AG04450 (cell line): ENCODE measurements around the gene RAB15. TPM values are rescaled to one million over a fixed set of nuclear protein-coding genes. Genes with fewer than 3 reads are reported as not detected.

ENCODE experiments used
- CTCF ChIA-PET: fragments of 300-600, 350-600 bp; formaldehyde crosslinking; extraction: SDS; loops from one replicate; lab custom pipeline; 2022; ENCODE audit warnings: antibody characterized with exemption, inconsistent platforms; lab: Charles Lee
- POLR2A ChIA-PET: fragments of 350-600 bp; formaldehyde crosslinking; extraction: SDS; loops from one replicate; lab custom pipeline; 2021; ENCODE audit warnings: antibody characterized with exemption, inconsistent platforms; lab: Yijun Ruan, JAX
- DNase-seq: peaks from one replicate; pipeline ENCODE4 v3.0.0-alpha.2; 2011; ENCODE audit warnings: low read depth, low spot score
- H3K27ac ChIP-seq: one replicate; pipeline ENCODE4 v1.5.1; 2012; ENCODE audit warnings: low read depth, low read length, control low read depth
- H3K27me3 ChIP-seq: one replicate; pipeline ENCODE4 v1.6.0; 2012; ENCODE audit warnings: low read length; ENCODE audit not compliant: control insufficient read depth, insufficient read depth
- H3K4me3 ChIP-seq: 2 replicates; pipeline ENCODE4 v1.5.1; 2011; ENCODE audit warnings: mild to moderate bottlenecking, low read depth, low read length, control low read depth
- H3K9me3 ChIP-seq: 2 replicates; pipeline ENCODE4 v1.5.1; 2012; ENCODE audit warnings: low read length; ENCODE audit not compliant: control insufficient read depth, insufficient read depth
- CTCF ChIP-seq: IDR thresholded peaks from 2 replicates; pipeline ENCODE4 v1.5.1; 2011; ENCODE audit warnings: low read depth, low read length, control low read depth, inconsistent platforms
- polyA plus RNA-seq: library from polyadenylated mRNA; depleted of rRNA; stranded (reverse); fragments of >200 nt; gene quantifications from 2 replicates; pipeline ENCODE4 v1.2.3, GENCODE V29; 2011

RAB15 gene
- polyA plus RNA-seq, 1 experiment = 11.0 TPM

GRCh38 chr14:64928239-64929013, 43.7 kb downstream of the RAB15 start:
- POLR2A ChIA-PET = no interaction called here
- no peaks in the 10 kb centered on the region for H3K9me3 ChIP-seq
- no peak for TF ChIP-seq CTCF
- no peak for DNase-seq
- H3K27me3 ChIP-seq = no peaks in the 10 kb centered on the region
- no peak overlapping the region for H3K4me3 ChIP-seq
- CTCF ChIA-PET = interaction anchor here (1.0 to 1.3 kb wide), 2 partner anchors 17 to 37 kb away, joined by 3 to 8 read pairs; no protein-coding TSS in a partner anchor
- H3K27ac ChIP-seq = no peak overlapping the region

- no peaks in the 10 kb centered on the region for H3K9me3 ChIP-seq
- no peak for TF ChIP-seq CTCF
- POLR2A ChIA-PET = no interaction called here
- no peak for DNase-seq
- CTCF ChIA-PET = interaction anchor here (0.6 to 1.5 kb wide), 3 partner anchors 10 to 23 kb away, joined by 3 to 8 read pairs (median 4); no protein-coding TSS in a partner anchor
- H3K4me3 ChIP-seq = no peak overlapping the region
- H3K27ac ChIP-seq = no peak overlapping the region
- no peaks in the 10 kb centered on the region for H3K27me3 ChIP-seq
Observed at GRCh38 chr14:64927031-64927430, 45.1 kb downstream of the RAB15 start.

GRCh38 chr14:64926398-64926995, 45.6 kb downstream of the RAB15 start:
- no peak for DNase-seq
- H3K9me3 ChIP-seq = no peaks in the 10 kb centered on the region
- no peaks in the 10 kb centered on the region for H3K27me3 ChIP-seq
- POLR2A ChIA-PET = no interaction called here
- no peak for TF ChIP-seq CTCF
- CTCF ChIA-PET = interaction anchor here (0.6 to 1.5 kb wide), 5 partner anchors 10 to 265 kb away, joined by 3 to 8 read pairs (median 4); no protein-coding TSS in a partner anchor
- H3K27ac ChIP-seq = no peak overlapping the region
- H3K4me3 ChIP-seq = no peak overlapping the region

GRCh38 chr14:64923015-64923414, 49.1 kb downstream of the RAB15 start:
- Histone ChIP-seq H3K27ac (no peak overlapping the region), H3K27me3 (no peaks in the 10 kb centered on the region), H3K9me3 (no peaks in the 10 kb centered on the region), H3K4me3 (no peak overlapping the region)
- no peak for TF ChIP-seq CTCF
- ChIA-PET POLR2A (interaction anchor here (1.1 kb wide), 1 partner anchor 8 kb away, joined by 4 read pairs; no protein-coding TSS in a partner anchor), CTCF (interaction anchor here (0.6 to 1.9 kb wide), 4 partner anchors 12 to 100 kb away, joined by 3 to 10 read pairs (median 4); no protein-coding TSS in a partner anchor)
- no peak for DNase-seq

GRCh38 chr14:64920465-64920864, 51.7 kb downstream of the RAB15 start:
- POLR2A ChIA-PET = no interaction called here
- Histone ChIP-seq H3K9me3 (no peaks in the 10 kb centered on the region), H3K4me3 (no peak overlapping the region), H3K27me3 (no peaks in the 10 kb centered on the region), H3K27ac (no peak overlapping the region)
- TF ChIP-seq CTCF = no peak
- CTCF ChIA-PET = interaction anchor here (1.2 to 2.3 kb wide), 2 partner anchors 10 to 97 kb away, joined by 3 to 7 read pairs; no protein-coding TSS in a partner anchor
- DNase-seq = no peak
